T1000 (cell line): ENCODE data around the gene CLEC20A.

ENCODE experiments used
- DNase-seq: peaks from one replicate; lab custom pipeline; 2025; ENCODE audit warnings: mixed read lengths; lab: John Stamatoyannopoulos, UW

CLEC20A gene

DNA sequence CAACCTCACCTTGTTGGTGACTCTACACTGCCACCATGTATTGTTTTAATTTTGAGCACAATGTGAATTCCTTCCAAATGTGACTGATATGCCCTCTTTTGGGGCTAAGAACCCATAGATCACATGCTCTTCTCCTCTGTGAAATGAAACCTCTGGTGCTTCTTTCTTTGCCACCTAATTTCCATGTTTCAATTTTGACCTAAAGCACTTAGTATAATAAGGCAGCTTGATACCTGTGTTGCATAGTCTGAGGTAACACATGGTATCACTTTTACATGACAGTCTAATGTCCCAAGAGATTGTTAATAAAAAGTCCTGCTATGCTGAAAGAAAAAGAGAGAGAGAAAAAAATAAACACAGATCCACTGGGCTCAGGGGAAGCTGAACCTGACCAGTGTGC is 24.2 kb downstream of the CLEC20A start:
- no peak for DNase-seq

- no peak for DNase-seq
Observed at GRCh38 chr1:178470411-178470960, 26.3 kb downstream of the CLEC20A start.

DNA sequence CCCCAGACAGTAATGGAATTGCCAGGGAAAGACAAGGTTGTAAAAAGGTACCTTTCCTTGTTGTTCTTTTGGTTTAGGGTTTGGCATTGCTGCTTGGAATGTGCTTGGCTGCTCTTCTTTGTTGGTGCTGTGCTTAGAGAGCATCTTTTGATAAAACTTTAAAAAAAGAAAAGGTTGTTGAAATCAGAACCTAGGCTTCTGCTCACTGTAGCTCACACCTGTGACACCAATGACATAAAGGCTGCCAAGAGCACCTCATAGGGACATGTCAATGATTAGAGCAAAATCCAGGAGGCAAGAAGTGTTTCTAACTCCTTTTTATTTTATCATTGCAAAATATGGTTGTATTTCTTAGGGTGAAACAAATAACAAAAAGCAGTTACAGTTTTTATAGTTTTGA is 28.9 kb downstream of the CLEC20A start:
- no peak for DNase-seq

- DNase-seq, result no peak
Observed at GRCh38 chr1:178465011-178465410, 31.8 kb downstream of the CLEC20A start.

DNA sequence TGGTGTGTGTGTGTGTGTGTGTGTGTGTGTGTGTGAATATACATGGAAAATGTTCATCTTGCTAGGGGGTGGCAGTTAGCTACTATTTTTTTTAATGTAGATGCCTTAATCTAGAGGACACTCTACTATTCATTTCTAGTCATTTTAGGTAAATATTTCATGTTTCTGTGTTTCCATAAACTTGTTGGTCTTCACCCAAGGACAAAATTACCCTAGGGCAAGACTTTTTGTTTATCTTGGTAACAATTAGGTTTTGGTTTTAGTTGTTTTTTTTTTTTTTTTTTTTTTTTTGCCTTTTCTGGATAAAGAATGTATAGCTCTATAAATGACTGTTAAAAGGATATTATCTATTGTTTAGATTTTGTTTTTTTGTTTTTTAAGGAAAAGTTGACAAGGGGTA is 32.2 kb downstream of the CLEC20A start:
- DNase-seq, result no peak

DNA sequence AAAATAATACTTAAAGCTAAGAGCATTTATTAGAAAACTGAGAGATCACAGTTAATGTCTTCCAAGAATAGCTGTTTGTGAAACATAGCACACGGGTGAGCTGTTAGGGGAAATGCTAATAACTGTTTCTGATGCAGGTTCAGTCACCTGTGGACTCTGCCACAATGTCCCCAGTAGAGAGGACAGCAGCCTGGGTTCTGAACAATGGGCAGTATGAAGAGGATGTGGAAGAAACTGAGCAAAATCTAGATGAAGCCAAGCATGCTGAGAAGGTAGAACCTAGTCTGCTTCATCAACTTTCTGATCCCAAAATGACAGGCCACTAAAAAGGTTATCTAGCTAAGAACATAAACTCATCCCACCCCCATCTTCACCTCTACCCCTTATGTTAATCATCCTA is 32.6 kb downstream of the CLEC20A start:
- no peak for DNase-seq

- DNase-seq, result no peak
Observed at GRCh38 chr1:178461701-178462100, 35.1 kb downstream of the CLEC20A start.

GRCh38 chr1:178461104-178461503 is 35.7 kb downstream of the CLEC20A start:
- no peak for DNase-seq

DNA sequence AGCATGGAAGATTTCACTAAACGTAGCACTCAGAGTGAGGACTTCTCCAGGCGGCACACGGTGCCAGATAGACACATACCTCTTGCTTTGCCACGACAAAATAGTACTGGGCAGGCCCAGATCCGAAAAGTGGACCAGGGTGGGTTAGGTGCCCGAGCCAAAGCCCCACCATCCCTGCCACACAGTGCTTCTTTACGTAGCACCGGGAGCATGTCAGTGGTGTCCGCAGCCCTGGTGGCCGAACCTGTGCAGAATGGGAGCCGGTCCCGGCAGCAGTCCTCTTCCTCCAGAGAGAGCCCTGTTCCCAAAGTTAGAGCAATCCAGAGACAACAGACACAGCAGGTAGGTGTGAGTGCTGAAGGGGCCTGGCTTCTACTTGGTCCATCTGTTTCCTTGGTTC is 38.6 kb downstream of the CLEC20A start:
- no peak for DNase-seq

GRCh38 chr1:178457651-178458050 is 39.1 kb downstream of the CLEC20A start:
- DNase-seq, result no peak

- no peak for DNase-seq
Observed at GRCh38 chr1:178456472-178456871, 40.3 kb downstream of the CLEC20A start.

DNA sequence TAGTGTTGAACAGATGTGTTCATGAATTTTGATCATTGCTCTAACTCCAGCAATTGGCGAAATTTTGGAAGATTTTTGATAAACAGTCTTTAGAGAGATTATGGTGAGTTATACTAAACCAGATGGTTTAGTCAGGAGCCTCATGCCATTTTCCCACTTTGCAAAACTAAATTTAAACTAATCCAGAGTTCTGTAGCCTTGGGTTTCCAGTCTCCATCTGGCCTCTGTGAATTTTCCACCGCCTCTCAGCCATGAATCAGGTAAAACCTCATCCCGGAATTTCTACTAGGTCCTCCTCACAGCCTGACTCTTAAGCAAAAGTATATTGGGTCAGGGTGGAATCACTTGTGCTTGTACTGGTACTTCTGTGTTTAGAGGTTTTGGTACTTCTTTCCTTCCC is 44.8 kb downstream of the CLEC20A start:
- no peak for DNase-seq

DNA sequence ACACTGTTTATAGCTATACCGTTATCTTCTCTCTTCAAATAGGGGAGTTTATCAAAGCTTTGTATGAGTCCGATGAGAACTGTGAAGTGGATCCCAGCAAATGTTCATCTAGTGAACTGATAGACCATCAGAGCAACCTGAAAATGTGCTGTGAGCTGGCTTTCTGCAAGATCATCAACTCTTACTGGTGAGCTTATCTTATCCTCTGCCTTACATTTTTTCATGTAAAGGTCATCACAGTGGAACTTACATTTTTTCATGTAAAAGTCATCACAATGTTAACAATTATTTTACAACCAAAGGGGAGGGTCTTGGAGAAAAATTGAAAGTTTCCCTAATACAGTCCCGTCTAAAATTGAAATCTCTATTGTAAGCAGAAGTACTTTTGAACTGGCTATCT is 45.2 kb downstream of the CLEC20A start:
- DNase-seq, result no peak

- DNase-seq, result no peak
Observed at GRCh38 chr1:178450871-178451270, 45.9 kb downstream of the CLEC20A start.

DNA sequence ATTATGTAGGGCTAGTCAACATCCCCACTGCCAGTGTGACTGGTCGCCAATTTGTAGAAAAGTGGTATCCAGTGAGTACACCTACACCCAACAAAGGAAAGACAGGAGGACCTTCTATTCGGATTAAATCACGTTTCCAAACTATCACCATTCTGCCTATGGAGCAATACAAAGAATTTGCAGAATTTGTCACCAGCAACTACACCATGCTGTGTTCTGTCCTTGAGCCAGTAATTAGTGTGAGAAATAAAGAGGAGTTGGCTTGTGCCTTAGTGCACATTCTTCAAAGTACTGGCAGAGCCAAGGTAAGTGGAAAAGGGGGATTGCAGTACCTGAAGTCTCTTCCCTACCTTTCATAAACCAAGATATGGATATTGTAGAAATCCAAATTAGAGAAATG is 53.8 kb downstream of the CLEC20A start:
- DNase-seq, result no peak

- DNase-seq, result no peak
Observed at GRCh38 chr1:178438432-178438831, 58.3 kb downstream of the CLEC20A start.

DNA sequence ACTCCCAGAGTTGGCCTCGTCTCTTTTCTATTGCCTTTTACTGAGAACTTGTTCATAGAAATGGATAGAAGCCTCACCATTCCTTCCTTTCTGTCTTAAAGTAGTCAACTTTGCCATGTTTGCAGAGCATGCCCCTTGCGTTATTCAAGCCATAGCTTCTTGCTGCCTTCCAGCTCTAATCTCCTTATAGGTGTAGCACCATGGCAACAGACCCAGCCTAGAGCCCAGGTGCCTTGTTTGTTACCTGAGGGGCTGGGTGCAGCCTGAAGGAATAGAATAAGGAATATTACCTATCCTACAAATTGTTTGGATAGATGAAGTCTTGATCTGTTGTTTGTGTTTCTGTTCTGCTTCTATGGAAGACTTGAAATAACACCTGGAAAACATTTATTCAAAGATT is 59.9 kb downstream of the CLEC20A start:
- DNase-seq, result no peak

- DNase-seq, result no peak
Observed at GRCh38 chr1:178434899-178435435, 61.8 kb downstream of the CLEC20A start.

GRCh38 chr1:178434360-178434759 is 62.4 kb downstream of the CLEC20A start:
- no peak for DNase-seq
